ENCODE data around the gene TIMM29.
A peak's percentile ranks its signal among the peaks of the same experiment; 100 is the strongest.
"Not testable (repeated sequence)": the region's sequence is repeated elsewhere in the genome, so short reads cannot be mapped to it uniquely, and the experiment has no call there.

TIMM29 gene

GRCh38 chr19:10945264-10945663 is 16.7 kb downstream of the TIMM29 start:
- H3K27me3 Mint-ChIP-seq, result no peaks in the 10 kb centered on the region
- H3K27ac Mint-ChIP-seq, result no peak overlapping the region
- H3K36me3 Mint-ChIP-seq, result no peaks in the 10 kb centered on the region
- ATAC-seq (replicated peaks) (no peak), DNase-seq (no peak)
- H3K9me3 Mint-ChIP-seq, result no peaks in the 10 kb centered on the region
- no peak overlapping the region for H3K4me3 Mint-ChIP-seq
- H3K4me1 Mint-ChIP-seq, result no peaks in the 10 kb centered on the region

GRCh38 chr19:10946958-10947657 is 18.5 kb downstream of the TIMM29 start:
- Mint-ChIP-seq H3K36me3 (no peaks in the 10 kb centered on the region), H3K27ac (no peak overlapping the region), H3K4me1 (no peaks in the 10 kb centered on the region), H3K4me3 (no peak overlapping the region), H3K9me3 (no peaks in the 10 kb centered on the region), H3K27me3 (no peaks in the 10 kb centered on the region)
- DNase-seq (no peak), ATAC-seq (replicated peaks) (no peak)

GRCh38 chr19:10952809-10953208 is 24.2 kb downstream of the TIMM29 start:
- Mint-ChIP-seq H3K4me3 (no peak overlapping the region), H3K36me3 (no peaks in the 10 kb centered on the region), H3K4me1 (peaks cover 2 to 5% of the 10 kb centered on the region in 2 donors), H3K9me3 (no peaks in the 10 kb centered on the region), H3K27ac (no peak overlapping the region), H3K27me3 (no peaks in the 10 kb centered on the region)
- DNase-seq (no peak), ATAC-seq (replicated peaks) (no peak)

- DNase-seq; H3K36me3 Mint-ChIP-seq; H3K27me3 Mint-ChIP-seq; H3K9me3 Mint-ChIP-seq; ATAC-seq (replicated peaks): not testable (repeated sequence)
- peak overlapping the region; percentile 87 to 95 for H3K4me3 Mint-ChIP-seq
- peaks cover 23 to 34% of the 10 kb centered on the region in 2 donors for H3K4me1 Mint-ChIP-seq
- peak overlapping the region; percentile 98 for H3K27ac Mint-ChIP-seq
These were observed 30.8 kb downstream of the TIMM29 start for GRCh38 chr19:10959277-10959968.

GRCh38 chr19:10960314-10961072 is 31.9 kb downstream of the TIMM29 start, which contains the start of gene SMARCA4:
SMARCA4 (plus strand) TSS chr19:10961030; CDS start chr19:10984152, 23,122 bp downstream.
- H3K4me1 Mint-ChIP-seq, result peaks cover 25 to 40% of the 10 kb centered on the region in 2 donors
- no peaks in the 10 kb centered on the region for H3K27me3 Mint-ChIP-seq
- DNase-seq (peak; percentile 98), ATAC-seq (replicated peaks) (peak; percentile 82 to 87)
- H3K27ac Mint-ChIP-seq, result peak within 1 kb of the TSS; percentile 98
- peak within 1 kb of the TSS; percentile 87 to 95 for H3K4me3 Mint-ChIP-seq
- peaks cover 5 to 8% of the 10 kb centered on the region in 2 donors for H3K36me3 Mint-ChIP-seq
- H3K9me3 Mint-ChIP-seq, result no peaks in the 10 kb centered on the region

- Mint-ChIP-seq H3K36me3 (peaks cover 5 to 12% of the 10 kb centered on the region in 2 donors), H3K4me3 (peak overlapping the region; percentile 87 to 95), H3K27me3 (no peaks in the 10 kb centered on the region), H3K27ac (peak overlapping the region; percentile 92), H3K9me3 (no peaks in the 10 kb centered on the region), H3K4me1 (peaks cover 27 to 43% of the 10 kb centered on the region in 2 donors)
- DNase-seq (no peak), ATAC-seq (replicated peaks) (peak; percentile 52 to 60)
These were observed 32.7 kb downstream of the TIMM29 start for GRCh38 chr19:10961073-10961860.

GRCh38 chr19:10962863-10963262 is 34.3 kb downstream of the TIMM29 start:
- Mint-ChIP-seq H3K27me3 (no peaks in the 10 kb centered on the region), H3K9me3 (no peaks in the 10 kb centered on the region), H3K4me3 (peak overlapping the region; percentile 64 to 87), H3K36me3 (peaks cover 5 to 12% of the 10 kb centered on the region in 2 donors), H3K4me1 (peaks cover 32 to 53% of the 10 kb centered on the region in 2 donors), H3K27ac (no peak overlapping the region)
- no peak for DNase-seq
- no peak for ATAC-seq (replicated peaks)

- H3K27ac Mint-ChIP-seq, result no peak overlapping the region
- peaks cover 41 to 63% of the 10 kb centered on the region in 2 donors for H3K4me1 Mint-ChIP-seq
- peak overlapping the region in 1 of 2 donors; percentile 22 for H3K4me3 Mint-ChIP-seq
- DNase-seq (no peak), ATAC-seq (replicated peaks) (no peak)
- peaks cover 2 to 12% of the 10 kb centered on the region in 2 donors for H3K36me3 Mint-ChIP-seq
- H3K9me3 Mint-ChIP-seq, result no peaks in the 10 kb centered on the region
- H3K27me3 Mint-ChIP-seq, result no peaks in the 10 kb centered on the region
These were observed 35.3 kb downstream of the TIMM29 start for GRCh38 chr19:10963865-10964264.

GRCh38 chr19:10964903-10965302 is 36.3 kb downstream of the TIMM29 start:
- DNase-seq (no peak), ATAC-seq (replicated peaks) (no peak)
- H3K27ac Mint-ChIP-seq, result no peak overlapping the region
- no peaks in the 10 kb centered on the region for H3K27me3 Mint-ChIP-seq
- H3K4me1 Mint-ChIP-seq, result peaks cover 42 to 66% of the 10 kb centered on the region in 2 donors
- no peak overlapping the region for H3K4me3 Mint-ChIP-seq
- no peaks in the 10 kb centered on the region for H3K9me3 Mint-ChIP-seq
- peaks cover 3 to 15% of the 10 kb centered on the region in 2 donors for H3K36me3 Mint-ChIP-seq

- ATAC-seq (replicated peaks), result no peak
- Mint-ChIP-seq H3K4me1 (peaks cover 43 to 67% of the 10 kb centered on the region in 2 donors), H3K36me3 (peaks cover 3 to 15% of the 10 kb centered on the region in 2 donors), H3K9me3 (no peaks in the 10 kb centered on the region), H3K27me3 (no peaks in the 10 kb centered on the region), H3K27ac (no peak overlapping the region), H3K4me3 (no peak overlapping the region)
- DNase-seq, result no peak
These were observed 36.8 kb downstream of the TIMM29 start for GRCh38 chr19:10965398-10965797.

- ATAC-seq (replicated peaks) (no peak), DNase-seq (no peak)
- no peaks in the 10 kb centered on the region for H3K27me3 Mint-ChIP-seq
- no peak overlapping the region for H3K4me3 Mint-ChIP-seq
- peaks cover 40 to 75% of the 10 kb centered on the region in 2 donors for H3K4me1 Mint-ChIP-seq
- peaks cover 7 to 23% of the 10 kb centered on the region in 2 donors for H3K36me3 Mint-ChIP-seq
- no peaks in the 10 kb centered on the region for H3K9me3 Mint-ChIP-seq
- no peak overlapping the region for H3K27ac Mint-ChIP-seq
These were observed 38.2 kb downstream of the TIMM29 start for GRCh38 chr19:10966809-10967208.

- Mint-ChIP-seq H3K4me3 (peak overlapping the region; percentile 2 to 55), H3K9me3 (no peaks in the 10 kb centered on the region), H3K4me1 (peaks cover 37 to 71% of the 10 kb centered on the region in 2 donors), H3K36me3 (peaks cover 7 to 31% of the 10 kb centered on the region in 2 donors), H3K27me3 (no peaks in the 10 kb centered on the region), H3K27ac (peak overlapping the region; percentile 87)
- ATAC-seq (replicated peaks) (peak; percentile 53 to 63), DNase-seq (no peak)
These were observed 40.0 kb downstream of the TIMM29 start for GRCh38 chr19:10968527-10969135.

- ATAC-seq (replicated peaks) (no peak), DNase-seq (no peak)
- H3K27me3 Mint-ChIP-seq, result no peaks in the 10 kb centered on the region
- H3K27ac Mint-ChIP-seq, result no peak overlapping the region
- H3K4me1 Mint-ChIP-seq, result peaks cover 43 to 76% of the 10 kb centered on the region in 2 donors
- H3K36me3 Mint-ChIP-seq, result peaks cover 18 to 28% of the 10 kb centered on the region in 2 donors
- peaks cover 3 to 5% of the 10 kb centered on the region in 2 donors for H3K9me3 Mint-ChIP-seq
- no peak overlapping the region for H3K4me3 Mint-ChIP-seq
These were observed 42.6 kb downstream of the TIMM29 start for GRCh38 chr19:10971107-10971726.
